Cerebellar nuclear complex (tissue), 1 donor: Measurements from ENCODE around the gene GPR101.
"Not testable (repeated sequence)": the region's sequence is repeated elsewhere in the genome, so short reads cannot be mapped to it uniquely, and the experiment has no call there.

Experiments used
- DNase-seq, 2 experiments: peaks; one replicate each; lab custom pipeline; 2025; lab: John Stamatoyannopoulos, UW

The GPR101 gene

DNA sequence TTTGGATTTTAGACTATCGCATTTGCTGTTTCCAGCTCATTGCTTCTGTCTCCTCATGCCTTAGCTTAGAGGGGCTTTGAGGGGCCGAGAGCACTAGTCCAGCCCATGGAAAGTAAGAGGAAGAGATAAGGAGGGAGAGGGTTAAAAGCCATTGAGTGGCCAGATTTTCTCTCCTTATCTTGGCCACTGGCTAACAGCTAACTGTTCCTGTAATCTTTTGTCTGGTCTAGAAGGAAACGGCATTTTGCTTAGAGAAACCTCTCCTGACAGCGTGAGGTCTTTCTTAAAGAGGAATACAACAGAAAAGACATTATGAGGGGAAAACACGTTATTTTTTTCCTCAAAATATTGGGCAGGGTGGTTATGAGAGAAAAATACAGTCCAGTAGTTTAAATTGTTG lies 7.9 kb downstream of the GPR101 start:
- no peak for DNase-seq

DNA sequence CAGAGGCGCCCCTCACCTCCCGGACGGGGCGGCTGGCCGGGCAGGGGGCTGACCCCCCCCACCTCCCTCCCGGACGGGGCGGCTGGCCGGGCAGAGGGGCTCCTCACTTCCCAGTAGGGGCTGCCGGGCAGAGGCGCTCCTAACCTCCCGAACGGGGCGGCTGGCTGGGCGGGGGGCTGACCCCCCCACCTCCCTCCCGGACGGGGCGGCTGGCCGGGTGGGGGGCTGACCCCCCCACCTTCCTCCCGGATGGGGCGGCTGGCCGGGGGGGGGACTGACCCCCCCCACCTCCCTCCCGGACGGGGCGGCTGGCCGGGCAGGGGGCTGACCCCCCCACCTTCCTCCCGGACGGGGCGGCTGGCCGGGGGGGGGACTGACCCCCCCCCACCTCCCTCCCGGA lies 33.6 kb downstream of the GPR101 start:
- DNase-seq = not testable (repeated sequence)

- DNase-seq = no peak
Observed at GRCh38 chrX:136999024-136999423, 34.8 kb downstream of the GPR101 start.
